Amygdala (tissue), 56 donors: ENCODE data around the gene SLC8A3.

Experiments used
- DNase-seq, 56 donors: peaks; one replicate each; lab custom pipeline; 2025; lab: John Stamatoyannopoulos, UW

SLC8A3 gene

DNA sequence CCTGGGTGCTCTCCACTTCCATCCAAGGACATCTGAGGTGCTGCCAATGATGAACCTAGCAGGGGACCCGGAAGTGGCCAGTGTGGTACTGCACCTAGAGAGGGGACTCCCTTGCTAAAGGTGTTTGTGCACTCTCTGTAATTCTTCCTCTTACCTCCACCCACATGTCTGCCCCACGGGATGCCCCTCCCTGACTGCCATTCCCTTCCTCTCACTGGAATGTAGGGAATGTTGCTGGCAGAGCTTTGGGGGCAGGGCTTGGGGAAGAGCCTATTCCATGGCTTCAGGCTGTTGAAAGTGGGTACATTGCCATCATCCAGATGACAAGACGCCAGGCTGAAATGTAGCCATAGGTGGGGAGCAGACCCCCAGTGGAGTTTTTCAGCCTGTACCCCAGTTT lies 156.3 kb downstream of the SLC8A3 start:
- DNase-seq: no peak

DNA sequence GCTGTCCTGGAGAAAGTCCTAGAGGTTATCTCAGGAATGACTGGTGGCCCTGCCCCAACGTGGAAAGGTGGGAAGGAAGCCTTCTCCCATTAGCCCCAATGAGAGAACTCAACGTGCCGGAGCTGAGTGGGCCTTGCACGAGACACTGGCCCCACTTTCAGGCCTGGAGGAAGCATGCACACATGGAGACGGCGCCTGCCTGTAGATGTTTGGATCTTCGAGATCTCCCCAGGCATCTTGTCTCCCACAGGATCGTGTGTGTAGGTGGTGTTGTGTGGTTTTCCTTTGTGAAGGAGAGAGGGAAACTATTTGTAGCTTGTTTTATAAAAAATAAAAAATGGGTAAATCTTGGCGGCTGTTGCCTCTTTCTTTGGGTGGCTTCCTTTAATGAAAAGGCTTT lies 156.7 kb downstream of the SLC8A3 start:
- DNase-seq: peak in 6 of 56 donors; percentile 5 to 27 (median 18)

DNA sequence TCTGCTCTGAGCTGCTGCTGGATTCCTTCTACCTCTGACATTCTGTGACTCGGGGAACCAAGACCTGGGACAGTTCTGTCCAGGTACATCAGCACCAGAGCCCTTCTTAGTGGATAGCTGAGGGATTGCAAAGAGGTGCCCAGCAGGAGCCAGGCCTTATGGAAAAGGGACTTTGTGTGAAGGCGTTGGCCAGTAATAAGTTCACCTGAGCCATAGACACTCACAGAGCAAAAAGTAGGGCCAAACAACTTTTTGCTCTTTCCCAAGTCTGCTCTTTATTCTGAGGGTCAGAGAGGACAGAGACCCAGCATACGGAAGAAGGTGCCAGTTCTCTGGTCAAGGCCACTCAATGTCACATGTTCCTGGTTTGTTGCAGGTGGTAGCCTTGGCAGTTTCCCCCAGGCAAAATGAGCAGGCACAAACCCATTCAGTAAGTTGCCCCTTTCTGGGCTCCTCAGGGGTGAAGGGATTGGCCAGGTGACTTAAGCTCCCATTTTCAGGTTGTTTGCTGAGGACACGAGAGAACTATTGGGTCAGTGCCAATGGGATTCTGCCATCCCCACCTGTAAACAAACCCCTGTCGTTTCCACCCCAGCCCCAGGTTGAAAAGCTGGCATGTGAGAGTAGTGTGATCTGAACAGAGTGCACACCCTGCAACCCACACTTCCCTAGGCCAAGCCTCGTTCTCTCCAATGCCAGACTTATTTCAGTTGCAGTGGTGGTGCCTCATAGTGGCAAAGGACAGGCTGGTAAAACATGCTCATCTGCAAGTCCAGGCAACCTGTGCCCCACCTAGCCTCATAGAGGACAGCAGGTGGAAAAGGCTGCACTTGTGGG lies 159.2 kb downstream of the SLC8A3 start:
- no peak for DNase-seq

DNA sequence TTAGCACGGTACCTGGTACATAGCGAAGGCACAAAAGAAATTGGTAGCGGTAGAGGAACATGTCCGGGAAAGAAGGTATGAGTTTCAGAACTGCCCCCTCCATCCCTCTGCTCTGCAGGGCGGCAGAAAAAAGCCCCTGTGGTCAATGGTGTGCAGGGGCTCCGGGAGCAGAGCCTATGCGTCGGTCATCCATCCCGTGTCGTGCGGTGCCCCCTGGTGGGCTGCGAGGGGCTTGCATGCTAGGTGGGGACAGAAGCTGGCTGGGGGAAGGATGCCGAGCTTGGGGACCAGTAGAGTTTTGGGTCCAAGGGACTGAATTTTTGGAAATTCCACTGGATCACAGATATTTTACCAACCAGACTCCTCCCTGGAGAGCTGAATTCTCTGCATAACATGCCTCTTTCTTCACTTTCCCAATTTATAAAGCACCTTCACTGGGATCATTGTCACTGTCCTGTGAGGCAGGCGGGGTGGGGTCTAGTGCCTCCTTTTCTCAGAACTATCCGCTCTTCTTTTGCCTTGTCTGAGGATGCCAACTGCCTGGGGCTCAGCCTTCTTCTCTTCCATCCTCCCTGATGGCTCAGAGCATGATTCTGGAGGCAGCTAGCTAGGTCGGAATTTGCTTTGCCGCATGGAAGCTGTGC lies 160.8 kb downstream of the SLC8A3 start:
- DNase-seq: peak in 50 of 56 donors; percentile 10 to 86 (median 50)

DNA sequence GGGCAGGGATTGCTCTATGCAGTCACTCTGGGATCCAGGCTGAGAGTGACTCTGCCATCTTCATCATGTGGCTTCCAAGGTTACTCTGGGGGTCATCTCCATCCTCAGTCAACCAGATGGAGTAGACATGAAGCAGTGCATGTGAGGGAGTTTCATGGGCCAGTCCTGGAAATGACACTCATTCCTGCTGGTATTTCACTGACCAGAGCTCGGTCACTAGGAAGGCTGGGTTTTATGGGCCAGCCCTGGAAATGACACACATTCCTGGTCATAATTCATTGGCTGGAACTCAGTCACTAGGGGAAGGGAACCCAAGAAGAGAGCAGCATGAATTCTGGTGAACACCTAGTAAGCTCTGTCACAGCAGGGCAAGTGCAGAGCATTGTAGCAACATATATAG lies 164.9 kb downstream of the SLC8A3 start:
- DNase-seq: no peak

DNA sequence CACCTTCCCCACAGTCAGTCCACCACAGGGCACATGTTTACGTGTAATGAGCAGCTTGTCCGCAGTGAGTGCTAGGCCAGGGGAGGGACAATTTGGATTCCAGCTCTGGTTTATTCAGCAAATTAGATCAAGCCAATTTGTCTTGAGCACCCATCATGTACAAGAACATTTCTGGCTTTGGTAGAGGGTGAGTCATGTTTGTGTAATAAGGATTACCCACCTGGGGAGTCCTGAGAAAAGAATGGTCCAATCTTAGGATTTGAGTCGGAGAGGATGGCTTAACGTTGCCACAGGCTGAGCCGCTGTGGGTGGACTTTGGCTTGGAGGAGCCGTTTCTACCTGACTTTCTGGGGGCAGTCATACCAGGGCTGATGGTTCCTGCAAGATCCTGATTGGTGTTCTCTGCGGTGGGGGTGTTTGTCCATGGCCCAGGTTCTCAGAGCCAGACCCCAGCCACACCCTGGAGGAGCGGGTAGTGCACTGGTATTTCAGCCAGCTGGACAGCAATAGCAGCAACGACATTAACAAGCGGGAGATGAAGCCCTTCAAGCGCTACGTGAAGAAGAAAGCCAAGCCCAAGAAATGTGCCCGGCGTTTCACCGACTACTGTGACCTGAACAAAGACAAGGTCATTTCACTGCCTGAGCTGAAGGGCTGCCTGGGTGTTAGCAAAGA lies 165.8 kb downstream of the SLC8A3 start:
- DNase-seq: no peak

DNA sequence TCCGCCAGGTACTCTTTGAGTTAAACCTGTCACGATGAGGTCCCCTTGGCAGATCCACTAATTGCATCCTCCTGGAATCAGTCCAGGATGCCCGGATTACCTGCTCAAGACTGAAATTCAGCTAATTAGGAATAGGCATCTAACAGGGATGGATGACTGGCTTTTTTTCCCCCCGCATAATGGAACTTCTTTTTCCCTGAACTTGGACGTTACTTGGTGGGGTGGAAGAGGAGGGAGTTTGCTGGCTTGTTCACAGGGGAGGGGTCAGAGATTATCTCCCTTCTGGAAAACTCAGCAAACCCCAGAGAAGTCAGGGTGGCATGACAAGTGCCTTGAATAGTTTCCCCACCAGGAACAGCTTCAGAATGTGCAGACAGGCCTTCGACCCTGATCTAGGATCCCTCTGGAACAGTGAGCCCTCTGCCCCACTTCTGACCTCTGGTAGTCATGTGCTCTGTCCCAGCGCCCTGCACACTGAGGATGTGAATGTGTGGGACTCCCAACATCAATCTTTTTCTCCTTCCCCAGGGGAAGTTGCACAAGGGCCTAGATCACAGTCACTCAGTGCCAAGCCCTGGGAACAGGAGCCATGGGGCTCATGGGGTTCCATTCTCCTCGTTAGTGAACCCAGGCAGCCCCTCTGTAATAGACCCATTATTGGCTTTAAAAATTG lies 167.1 kb downstream of the SLC8A3 start:
- no peak for DNase-seq

DNA sequence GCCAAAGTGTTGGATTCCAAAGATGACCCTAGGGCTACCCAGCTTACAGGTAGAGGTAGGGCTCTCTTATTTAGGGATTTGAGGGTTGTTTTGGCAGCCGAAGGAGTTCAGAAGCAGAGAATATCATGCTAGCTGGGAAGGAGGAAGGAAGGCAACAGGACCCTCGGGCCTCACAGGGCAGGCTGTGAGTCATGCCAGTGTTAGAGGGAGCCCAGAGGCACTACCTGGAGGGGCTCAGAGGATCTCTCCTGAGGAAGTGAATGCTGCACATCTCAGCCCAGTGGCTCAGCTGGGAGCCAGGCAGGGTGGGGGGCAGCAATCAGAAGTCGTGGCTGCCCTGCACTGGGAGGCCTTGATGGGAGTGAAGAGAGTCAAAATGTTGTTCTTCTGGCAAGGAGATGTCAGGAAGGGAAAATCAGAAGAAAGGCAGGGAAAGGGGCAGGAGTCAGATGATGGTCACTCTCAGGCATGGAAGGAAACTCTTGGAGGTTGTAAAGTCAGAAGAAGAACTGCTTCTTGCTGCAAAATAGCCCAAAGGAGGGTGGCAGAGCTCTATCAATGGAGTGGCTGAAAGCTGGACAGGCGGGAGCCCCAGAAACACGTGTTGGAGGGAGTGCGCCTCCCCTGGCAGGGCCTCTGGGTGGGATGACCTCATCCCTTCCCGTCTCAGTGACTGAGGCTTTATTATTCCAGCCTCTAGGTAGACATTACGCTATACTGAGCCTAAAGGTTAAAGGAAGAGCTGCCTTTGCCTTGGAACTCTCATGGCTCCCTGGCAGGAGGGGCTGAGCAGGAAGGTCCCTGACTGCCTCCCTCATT lies 168.2 kb downstream of the SLC8A3 start:
- DNase-seq: peak in 18 of 56 donors; percentile 4 to 39 (median 20)

DNA sequence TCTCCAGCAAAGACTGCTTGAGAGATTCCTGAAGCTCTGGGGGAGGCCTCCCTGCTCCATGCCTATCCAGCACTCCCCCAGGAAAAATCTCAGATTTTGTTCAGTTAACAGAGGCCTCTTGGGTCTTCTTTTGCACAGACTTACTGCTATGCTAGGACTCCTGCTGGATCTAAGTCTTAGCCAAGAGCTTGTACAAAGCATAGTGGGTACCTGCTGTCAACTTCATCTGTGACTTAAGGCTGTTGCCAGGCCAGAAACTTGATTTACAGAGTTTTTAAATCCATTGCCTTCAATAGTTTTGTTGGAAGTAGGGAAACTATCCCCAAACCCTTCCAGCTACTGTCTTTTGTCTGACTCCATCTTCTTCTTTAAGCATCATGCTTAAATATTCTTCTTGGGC lies 169.1 kb downstream of the SLC8A3 start:
- no peak for DNase-seq

DNA sequence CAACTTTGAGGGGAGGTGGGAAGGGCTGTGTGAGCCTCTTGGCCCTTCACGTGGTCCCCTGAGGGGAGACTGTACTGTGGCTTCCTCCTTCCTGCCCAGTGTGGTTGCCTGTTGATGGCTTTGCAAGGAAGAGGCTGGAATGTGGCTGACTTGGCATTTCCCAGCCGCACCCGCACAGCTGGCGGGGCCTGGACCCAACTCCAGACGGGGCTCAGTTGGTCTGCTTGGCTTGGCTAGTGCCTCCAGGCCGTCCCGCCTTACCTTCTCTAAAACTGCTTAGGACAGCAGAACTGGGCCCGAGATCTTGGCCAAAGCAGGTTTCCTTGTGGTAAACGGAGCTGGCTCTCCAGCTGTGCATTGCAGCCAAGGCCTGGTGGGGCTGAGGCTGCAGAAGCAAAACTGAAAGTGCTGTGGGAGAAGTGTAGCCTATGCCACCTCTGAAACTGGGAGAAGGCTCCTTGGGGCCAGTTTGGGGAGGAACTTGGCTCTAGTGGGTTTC lies 170.0 kb downstream of the SLC8A3 start:
- DNase-seq: peak in 10 of 56 donors; percentile 8 to 34 (median 18)

DNA sequence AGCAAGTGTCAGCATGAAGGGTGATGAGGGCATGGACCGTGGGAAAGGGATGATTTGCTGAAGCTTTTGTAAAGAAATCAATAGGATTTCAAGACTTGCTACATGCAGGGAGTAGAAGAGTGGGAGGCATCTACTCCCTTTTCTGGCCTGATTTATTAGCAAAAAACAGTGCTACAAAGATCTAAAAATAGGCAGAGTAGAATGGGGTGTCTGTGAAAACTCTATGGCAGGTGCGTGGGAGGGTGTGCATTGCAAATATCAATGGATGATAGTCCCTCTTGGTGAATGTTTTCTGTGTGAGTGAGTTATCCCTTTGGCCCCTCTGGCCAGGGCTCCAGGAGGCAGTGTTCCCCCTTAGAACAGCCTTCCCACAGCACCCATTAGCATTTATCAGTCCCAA lies 170.5 kb downstream of the SLC8A3 start:
- DNase-seq: peak in 7 of 56 donors; percentile 12 to 25 (median 18)

DNA sequence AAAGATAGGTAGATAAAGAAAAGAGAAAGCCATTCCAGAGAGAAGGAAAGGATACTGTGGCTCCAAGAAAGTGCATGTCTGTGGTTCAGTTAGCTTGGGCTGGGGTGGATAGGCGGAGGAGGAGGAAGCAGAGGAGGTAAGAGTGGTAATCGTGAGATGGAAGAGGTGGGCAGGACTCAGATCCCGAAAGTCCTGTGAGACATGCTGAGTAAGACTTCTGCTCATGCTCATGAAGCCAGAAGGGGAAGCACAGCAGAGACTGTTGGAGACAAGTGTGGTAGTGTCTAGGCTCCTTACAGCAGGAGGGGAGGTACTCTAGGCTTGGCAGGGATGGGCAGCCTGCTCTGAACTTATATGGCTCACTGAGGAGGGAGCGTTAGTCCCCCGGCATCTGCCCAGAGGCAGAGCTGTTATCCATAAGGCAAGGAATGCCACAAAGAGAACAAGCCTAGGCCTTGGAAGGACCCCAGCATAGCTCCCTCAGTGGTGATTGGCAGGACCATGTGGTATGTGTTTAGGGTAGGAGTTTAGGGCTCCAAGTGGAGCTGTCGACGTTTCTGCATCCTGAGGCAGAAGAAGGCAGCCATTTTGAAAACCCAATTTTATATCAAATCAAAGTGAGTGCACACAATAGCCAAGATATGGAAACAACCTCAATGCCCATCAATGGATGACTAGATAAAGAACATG lies 174.2 kb downstream of the SLC8A3 start:
- DNase-seq: no peak

DNA sequence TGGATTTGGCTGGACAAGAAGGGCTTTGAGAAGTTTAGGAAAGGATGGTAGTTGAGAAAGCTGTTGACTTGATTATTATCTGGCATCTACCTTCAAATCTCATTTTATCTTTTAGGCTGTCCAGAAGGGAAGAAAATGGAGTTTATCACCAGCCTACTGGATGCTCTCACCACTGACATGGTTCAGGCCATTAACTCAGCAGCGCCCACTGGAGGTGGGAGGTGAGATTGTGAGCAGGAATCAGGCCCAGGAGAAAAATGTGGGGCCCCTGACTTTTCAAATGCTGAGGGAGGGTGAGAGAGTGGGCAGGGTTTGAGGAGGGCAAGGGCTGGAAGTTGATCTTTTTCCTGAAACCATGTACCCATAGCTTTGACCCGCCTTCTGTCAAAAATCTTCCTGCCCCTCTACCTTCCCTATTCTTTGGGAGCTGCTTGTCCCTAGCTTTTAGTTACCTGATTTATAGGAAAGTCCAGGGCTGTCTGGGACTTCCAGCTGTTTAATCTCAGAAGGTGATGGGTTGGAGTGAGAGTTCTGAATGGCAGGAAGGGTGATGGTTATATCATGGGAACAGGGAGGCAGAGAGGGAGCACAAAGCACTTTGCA lies 175.4 kb downstream of the SLC8A3 start:
- peak in 12 of 56 donors; percentile 4 to 55 (median 16) for DNase-seq

DNA sequence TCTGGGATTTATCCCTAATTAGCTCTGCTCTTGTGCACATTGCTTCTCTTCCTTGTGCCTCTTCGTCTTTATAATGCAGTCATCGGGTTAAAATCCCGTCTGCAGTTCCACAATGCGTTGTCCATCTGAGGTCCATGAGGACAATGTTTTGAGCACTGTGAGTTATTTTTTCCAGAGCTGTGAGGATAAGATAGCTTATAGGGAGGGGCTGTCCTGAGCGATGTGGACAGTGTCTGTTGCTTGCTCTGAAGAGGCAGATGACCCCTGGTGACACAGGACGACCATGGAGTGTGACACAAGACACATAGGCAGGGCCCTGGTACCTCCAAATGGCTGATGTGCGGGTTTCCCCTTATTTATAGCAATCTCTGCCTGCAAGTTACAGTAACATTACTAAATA lies 177.0 kb downstream of the SLC8A3 start:
- DNase-seq: no peak

DNA sequence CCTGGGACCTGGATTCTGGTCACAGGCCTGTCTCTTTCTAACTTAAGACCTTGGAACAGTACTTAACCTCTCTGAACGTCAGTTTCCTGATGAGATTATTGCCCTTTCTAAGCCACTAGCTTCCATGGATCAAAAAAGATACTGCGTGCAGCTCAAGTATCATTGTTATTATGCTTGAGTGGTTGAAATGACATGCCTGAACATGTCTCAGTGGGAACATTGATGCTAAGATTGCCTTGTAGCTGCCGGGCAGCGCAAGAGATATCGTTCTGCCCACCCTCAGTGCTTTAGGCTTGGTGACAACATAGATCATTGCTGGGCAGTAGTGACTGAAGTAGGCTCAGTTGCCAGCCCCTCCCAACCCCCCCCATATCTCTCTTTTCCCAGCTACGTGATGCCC lies 177.7 kb downstream of the SLC8A3 start:
- DNase-seq: no peak

DNA sequence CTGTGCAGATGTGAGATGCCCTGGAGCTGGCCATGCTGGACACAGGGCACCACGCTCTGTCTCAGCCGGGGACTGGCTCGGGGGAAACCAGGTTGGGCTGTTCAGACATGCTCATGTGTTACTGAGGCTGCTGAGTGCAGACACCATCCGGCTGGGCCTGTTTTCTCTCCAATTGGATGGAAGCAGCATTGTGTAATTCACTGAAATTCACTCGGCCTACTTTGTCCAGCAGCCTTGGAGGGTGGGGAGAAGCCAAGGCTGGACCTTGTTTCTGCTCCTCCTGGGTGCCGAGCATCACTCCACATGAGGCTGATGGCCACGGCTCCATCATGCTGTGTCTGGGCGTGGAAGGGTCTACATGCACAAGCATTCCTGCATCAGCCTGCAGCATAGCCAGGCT lies 178.8 kb downstream of the SLC8A3 start:
- DNase-seq: no peak

DNA sequence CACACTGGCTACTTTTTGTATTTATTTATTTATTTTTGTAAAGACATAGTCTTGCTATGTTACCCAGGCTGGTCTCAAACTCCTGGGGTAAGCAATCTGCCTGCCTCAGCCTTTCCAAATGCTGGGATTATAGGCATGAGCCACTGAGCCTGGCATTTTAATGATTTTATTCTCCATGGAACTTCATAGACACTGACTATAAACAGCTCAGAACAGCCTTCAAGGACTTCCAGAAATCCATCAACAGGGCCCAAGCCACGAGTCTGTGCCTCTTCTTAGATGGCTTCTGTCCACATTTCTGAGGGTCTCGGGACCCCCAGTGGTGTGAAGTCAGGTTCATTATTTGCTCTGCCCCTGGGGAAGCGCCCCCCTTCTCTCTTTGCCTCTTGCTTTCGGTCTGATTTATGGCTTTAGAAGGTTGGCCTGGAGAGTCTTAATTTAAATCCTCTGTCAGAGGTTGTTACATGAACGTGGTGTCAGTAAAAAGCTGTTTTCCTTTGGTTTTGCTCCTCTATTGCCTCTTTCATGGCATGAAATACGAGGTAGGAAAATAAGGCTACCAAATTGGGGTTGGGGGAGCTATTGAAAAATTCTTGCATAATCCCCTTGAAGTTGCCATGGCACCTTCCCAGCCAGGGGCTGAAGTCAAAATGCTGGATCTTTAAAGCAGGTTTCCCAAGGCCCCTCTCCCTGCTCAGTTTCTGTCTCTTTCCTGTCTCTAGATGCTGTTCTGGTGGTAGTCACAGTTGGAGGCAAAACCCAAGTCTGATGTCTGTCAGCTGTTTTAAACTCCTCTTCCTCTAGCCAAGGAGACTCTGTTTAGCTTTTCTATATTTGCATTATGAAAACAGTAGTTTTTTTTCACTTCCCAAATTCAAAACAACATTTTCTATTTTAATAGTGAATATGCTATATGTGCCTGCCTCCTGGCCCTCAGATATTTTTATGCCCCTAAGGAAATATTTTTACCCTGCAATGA lies 180.2 kb downstream of the SLC8A3 start:
- DNase-seq: no peak

DNA sequence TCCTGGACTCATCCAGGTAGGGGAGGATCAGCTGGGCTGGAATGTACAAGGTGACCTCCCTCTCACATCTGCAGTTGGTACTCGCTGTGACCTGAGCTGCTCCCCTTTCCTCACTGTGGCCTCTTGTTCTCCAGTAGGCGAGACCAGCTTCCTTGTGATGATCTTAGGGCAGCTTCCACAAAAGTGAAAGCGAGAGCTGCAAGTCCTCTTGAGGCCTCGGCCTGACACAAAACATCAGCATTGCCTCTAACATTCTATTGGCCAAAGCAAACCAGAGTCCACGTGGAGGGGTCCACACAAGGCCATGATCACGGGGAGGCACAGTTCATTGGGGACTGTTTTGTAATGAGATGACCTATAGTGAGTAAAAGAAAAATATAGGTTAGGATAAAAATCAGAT lies 182.1 kb downstream of the SLC8A3 start:
- no peak for DNase-seq
